ENCODE results near the gene MCFD2.

DNA sequence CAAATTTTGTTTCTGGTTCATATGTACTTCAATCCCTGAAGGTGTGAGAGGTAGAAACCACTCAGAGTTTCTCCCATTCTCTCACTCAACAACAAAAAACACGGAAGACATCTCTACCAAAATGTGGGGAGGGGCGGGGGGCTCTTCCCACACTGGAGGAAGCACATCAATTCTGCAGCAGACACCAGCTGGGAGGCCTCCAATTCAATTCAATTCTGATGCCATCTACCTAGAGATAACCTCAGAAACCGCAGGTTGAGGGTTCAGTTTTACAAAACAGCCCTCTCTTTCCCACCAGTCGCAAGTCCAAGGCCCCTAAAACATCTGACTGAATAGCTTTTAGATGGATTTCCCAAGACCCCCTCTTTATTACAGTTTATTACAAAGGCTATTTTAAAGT is 7.0 kb upstream of the MCFD2 start:
- TF ChIP-seq, protein P1, sequence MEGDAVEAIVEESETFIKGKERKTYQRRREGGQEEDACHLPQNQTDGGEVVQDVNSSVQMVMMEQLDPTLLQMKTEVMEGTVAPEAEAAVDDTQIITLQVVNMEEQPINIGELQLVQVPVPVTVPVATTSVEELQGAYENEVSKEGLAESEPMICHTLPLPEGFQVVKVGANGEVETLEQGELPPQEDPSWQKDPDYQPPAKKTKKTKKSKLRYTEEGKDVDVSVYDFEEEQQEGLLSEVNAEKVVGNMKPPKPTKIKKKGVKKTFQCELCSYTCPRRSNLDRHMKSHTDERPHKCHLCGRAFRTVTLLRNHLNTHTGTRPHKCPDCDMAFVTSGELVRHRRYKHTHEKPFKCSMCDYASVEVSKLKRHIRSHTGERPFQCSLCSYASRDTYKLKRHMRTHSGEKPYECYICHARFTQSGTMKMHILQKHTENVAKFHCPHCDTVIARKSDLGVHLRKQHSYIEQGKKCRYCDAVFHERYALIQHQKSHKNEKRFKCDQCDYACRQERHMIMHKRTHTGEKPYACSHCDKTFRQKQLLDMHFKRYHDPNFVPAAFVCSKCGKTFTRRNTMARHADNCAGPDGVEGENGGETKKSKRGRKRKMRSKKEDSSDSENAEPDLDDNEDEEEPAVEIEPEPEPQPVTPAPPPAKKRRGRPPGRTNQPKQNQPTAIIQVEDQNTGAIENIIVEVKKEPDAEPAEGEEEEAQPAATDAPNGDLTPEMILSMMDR (IDR thresholded peaks at IDR 0.05), result no peak
- TF ChIP-seq GABPA (IDR thresholded peaks at IDR 0.05; ENCODE audit: low read depth), result no peak
- TF ChIP-seq EZH2phosphoT487 (IDR thresholded peaks at IDR 0.05; ENCODE audit: borderline replicate concordance, low read depth), result no peak
- TF ChIP-seq YY1 (IDR thresholded peaks at IDR 0.05; ENCODE audit: low read depth), result no peak
- TF ChIP-seq RFX5 (IDR thresholded peaks at IDR 0.05; ENCODE audit: low read length), result no peak
- no peak for TF ChIP-seq SIN3A (IDR thresholded peaks at IDR 0.05; ENCODE audit: borderline replicate concordance, low read depth, low read length)

All from SK-N-SH (cell line).